SK-N-SH treated with all-trans-retinoic acid at 6 μM for 48 hours (cell line): ENCODE data around the gene KCNH2.

ENCODE experiments used
- ATAC-seq: fragments of 200-7000 bp; cut with Tn5 transposase; 3 replicates; pipeline ENCODE4 v1.9.1; 2020; ENCODE audit warnings: mild to moderate bottlenecking, moderate library complexity
- ARNTL ChIP-seq: fragments of 450-650 bp; formaldehyde crosslinking; IDR thresholded peaks from 2 replicates; pipeline ENCODE4 v1.5.0; 2020; ENCODE audit warnings: low read depth, mild to moderate bottlenecking, moderate library complexity, borderline replicate concordance
- BACH2 ChIP-seq: fragments of 250-450 bp; sonication (Bioruptor Pico); IDR thresholded peaks from 2 replicates; pipeline ENCODE4 v1.9.0; 2021; ENCODE audit warnings: mild to moderate bottlenecking, borderline replicate concordance
- CSDC2 ChIP-seq: fragments of 250-450 bp; sonication (Bioruptor Pico); IDR thresholded peaks from 2 replicates; pipeline ENCODE4 v1.5.0; 2020; ENCODE audit warnings: mild to moderate bottlenecking, moderate library complexity
- ESRRG ChIP-seq: fragments of 250-450 bp; sonication (Bioruptor Pico); IDR thresholded peaks from 2 replicates; pipeline ENCODE4 v1.6.1; 2021; ENCODE audit warnings: mild to moderate bottlenecking
- GLIS3 ChIP-seq: fragments of 250-450 bp; sonication (Bioruptor Pico); IDR thresholded peaks from 2 replicates; pipeline ENCODE4 v1.5.0; 2020; ENCODE audit warnings: mild to moderate bottlenecking, moderate library complexity
- ISL1 ChIP-seq: fragments of 250-450 bp; sonication (Bioruptor Pico); IDR thresholded peaks from 2 replicates; pipeline ENCODE4 v2.1.2; 2022; ENCODE audit warnings: mild to moderate bottlenecking, moderate library complexity
- RARB ChIP-seq: fragments of 250-450 bp; sonication (Bioruptor Pico); IDR thresholded peaks from 2 replicates; pipeline ENCODE4 v1.8.0; 2021; ENCODE audit warnings: mild to moderate bottlenecking, moderate library complexity
- SNAI2 ChIP-seq: fragments of 250-450 bp; sonication (Bioruptor Pico); IDR thresholded peaks from 2 replicates; pipeline ENCODE4 v1.5.0; 2020; ENCODE audit warnings: mild to moderate bottlenecking, moderate library complexity
- TCF4 ChIP-seq: fragments of 250-450 bp; sonication (Bioruptor Pico); IDR thresholded peaks from 2 replicates; pipeline ENCODE4 v1.8.0; 2021; ENCODE audit warnings: mild to moderate bottlenecking, moderate library complexity, borderline replicate concordance
- TOX ChIP-seq: fragments of 250-450 bp; sonication (Bioruptor Pico); IDR thresholded peaks from 2 replicates; pipeline ENCODE4 v1.8.0; 2021; ENCODE audit warnings: mild to moderate bottlenecking, moderate library complexity, borderline replicate concordance
- ZC3H10 ChIP-seq: fragments of 250-450 bp; sonication (Bioruptor Pico); IDR thresholded peaks from 2 replicates; pipeline ENCODE4 v1.5.1; 2021; ENCODE audit warnings: mild to moderate bottlenecking, moderate library complexity
- ZFP3 ChIP-seq: fragments of 250-450 bp; sonication (Bioruptor Pico); IDR thresholded peaks from 2 replicates; pipeline ENCODE4 v1.5.0; 2020; ENCODE audit warnings: mild to moderate bottlenecking, moderate library complexity
- ZFP30 ChIP-seq: fragments of 450-650 bp; formaldehyde crosslinking; IDR thresholded peaks from 2 replicates; pipeline ENCODE4 v1.5.0; 2022; ENCODE audit warnings: mild to moderate bottlenecking, moderate library complexity
- ZNF565 ChIP-seq: fragments of 450-650 bp; formaldehyde crosslinking; conservative IDR thresholded peaks from 2 replicates; pipeline ENCODE4 v1.5.0; 2020; ENCODE audit warnings: low read depth, mild to moderate bottlenecking, moderate library complexity
- ZNF70 ChIP-seq: fragments of 450-650 bp; formaldehyde crosslinking; IDR thresholded peaks from 2 replicates; pipeline ENCODE4 v1.5.0; 2020; ENCODE audit warnings: mild to moderate bottlenecking, moderate library complexity
- ZNF8 ChIP-seq: fragments of 450-650 bp; formaldehyde crosslinking; IDR thresholded peaks from 2 replicates; pipeline ENCODE4 v1.5.0; 2020; ENCODE audit warnings: mild to moderate bottlenecking, moderate library complexity
- TF ChIP-seq, protein P1 (sequence below): fragments of 250-450 bp; sonication (Bioruptor Pico); IDR thresholded peaks from 2 replicates; pipeline ENCODE4 v1.5.1; 2020; ENCODE audit warnings: low read depth, mild to moderate bottlenecking, moderate library complexity
- TF ChIP-seq, protein P2 (sequence below): fragments of 250-450 bp; sonication (Bioruptor Pico); IDR thresholded peaks from 2 replicates; pipeline ENCODE4 v1.5.1; 2021; ENCODE audit warnings: mild to moderate bottlenecking, moderate library complexity
- TF ChIP-seq, protein P3 (sequence below): fragments of 250-450 bp; sonication (Bioruptor Pico); IDR thresholded peaks from 2 replicates; pipeline ENCODE4 v1.8.0; 2020; ENCODE audit warnings: mild to moderate bottlenecking, moderate library complexity, borderline replicate concordance
- TF ChIP-seq, protein P4 (sequence below): fragments of 250-450 bp; sonication (Bioruptor Pico); IDR thresholded peaks from 2 replicates; pipeline ENCODE4 v1.8.0; 2021; ENCODE audit warnings: low read depth, mild to moderate bottlenecking, moderate library complexity, borderline replicate concordance

KCNH2 gene

DNA sequence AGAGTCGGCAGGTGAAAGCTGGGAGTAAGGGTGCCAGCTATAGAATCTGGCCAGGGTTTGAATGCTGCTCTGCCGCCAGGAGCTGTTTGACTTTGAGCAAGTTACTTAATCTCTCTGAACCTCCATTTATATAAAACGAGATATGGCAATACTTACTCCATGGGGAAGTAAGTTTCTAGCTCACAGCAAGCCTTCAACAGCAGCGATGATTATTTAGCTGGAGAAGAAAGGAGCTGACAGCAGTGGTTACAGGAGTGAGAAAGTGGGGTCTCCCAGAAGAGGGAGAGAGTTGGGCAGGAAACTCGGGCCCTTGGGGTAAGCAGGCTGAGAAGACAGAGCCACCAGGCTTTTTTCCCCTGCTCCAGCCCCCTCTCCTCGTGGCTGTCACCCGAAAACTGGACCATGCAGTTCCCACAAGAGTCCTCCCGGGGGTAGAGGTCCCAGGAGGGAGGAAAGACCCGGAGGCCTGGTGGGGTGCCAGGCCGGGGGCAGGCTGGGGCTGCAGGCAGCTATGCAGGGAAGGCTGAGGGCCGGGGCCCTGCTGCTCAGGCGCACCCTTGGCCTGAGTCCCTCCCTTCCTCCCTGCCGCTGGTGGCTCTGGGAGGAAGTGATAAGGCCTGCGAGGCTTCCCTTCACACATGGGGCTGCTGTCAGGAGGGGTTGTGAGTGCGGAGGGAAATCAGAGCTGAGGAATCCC is 16.2 kb upstream of the KCNH2 start:
- 0 out of 3 replicates have a peak, but pooled peaks have one; percentile 7 for ATAC-seq
- TF ChIP-seq CSDC2 (CRISPR knock-in tag): no peak

DNA sequence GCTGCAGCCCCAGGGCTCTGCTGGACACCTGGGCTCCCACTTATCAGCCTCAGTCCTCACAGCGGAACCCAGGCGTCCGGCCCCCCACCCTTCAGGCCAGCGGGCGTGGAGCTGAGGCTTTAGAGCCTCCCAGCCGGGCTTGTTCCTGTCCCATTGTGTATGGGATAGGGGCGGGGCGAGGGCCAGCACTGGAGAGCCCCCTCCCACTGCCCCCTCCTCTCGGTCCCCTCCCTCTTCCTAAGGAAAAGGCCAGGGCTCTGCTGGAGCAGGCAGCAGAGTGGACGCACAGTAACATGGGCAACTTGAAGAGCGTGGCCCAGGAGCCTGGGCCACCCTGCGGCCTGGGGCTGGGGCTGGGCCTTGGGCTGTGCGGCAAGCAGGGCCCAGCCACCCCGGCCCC is 15.4 kb upstream of the KCNH2 start:
- ATAC-seq: no peak
- TF ChIP-seq ZNF70 (no peak), ZNF565 (CRISPR knock-in tag) (no peak), ZFP3 (CRISPR knock-in tag) (no peak), GLIS3 (no peak), TCF4 (no peak), BACH2 (CRISPR knock-in tag) (no peak), ZNF8 (CRISPR knock-in tag) (no peak), TOX (CRISPR knock-in tag) (no peak), CSDC2 (CRISPR knock-in tag) (no peak)
- TF ChIP-seq, protein P1, sequence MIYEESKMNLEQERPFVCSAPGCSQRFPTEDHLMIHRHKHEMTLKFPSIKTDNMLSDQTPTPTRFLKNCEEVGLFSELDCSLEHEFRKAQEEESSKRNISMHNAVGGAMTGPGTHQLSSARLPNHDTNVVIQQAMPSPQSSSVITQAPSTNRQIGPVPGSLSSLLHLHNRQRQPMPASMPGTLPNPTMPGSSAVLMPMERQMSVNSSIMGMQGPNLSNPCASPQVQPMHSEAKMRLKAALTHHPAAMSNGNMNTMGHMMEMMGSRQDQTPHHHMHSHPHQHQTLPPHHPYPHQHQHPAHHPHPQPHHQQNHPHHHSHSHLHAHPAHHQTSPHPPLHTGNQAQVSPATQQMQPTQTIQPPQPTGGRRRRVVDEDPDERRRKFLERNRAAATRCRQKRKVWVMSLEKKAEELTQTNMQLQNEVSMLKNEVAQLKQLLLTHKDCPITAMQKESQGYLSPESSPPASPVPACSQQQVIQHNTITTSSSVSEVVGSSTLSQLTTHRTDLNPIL (CRISPR knock-in tag): no peak
- TF ChIP-seq, protein P2, sequence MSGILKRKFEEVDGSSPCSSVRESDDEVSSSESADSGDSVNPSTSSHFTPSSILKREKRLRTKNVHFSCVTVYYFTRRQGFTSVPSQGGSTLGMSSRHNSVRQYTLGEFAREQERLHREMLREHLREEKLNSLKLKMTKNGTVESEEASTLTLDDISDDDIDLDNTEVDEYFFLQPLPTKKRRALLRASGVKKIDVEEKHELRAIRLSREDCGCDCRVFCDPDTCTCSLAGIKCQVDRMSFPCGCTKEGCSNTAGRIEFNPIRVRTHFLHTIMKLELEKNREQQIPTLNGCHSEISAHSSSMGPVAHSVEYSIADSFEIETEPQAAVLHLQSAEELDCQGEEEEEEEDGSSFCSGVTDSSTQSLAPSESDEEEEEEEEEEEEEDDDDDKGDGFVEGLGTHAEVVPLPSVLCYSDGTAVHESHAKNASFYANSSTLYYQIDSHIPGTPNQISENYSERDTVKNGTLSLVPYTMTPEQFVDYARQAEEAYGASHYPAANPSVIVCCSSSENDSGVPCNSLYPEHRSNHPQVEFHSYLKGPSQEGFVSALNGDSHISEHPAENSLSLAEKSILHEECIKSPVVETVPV (CRISPR knock-in tag): no peak

DNA sequence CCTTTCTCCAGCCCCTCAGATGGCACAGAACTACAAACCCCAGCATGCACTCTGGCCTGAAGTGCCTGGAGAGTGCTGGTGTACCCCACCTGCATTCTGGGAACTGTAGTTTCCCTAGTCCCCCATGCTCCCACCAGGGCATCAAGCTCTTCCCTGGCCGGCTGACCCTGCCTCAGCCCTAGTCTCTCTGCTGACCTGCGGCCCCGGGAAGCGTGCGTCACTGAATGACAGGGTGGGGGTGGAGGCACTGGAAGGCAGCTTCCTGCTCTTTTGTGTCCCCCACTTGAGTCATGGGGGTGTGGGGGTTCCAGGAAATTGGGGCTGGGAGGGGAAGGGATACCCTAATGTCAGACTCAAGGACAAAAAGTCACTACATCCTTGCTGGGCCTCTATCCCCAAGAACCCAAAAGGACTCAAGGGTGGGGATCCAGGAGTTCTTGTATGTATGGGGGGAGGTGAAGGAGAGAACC is 14.7 kb upstream of the KCNH2 start:
- peak; percentile 83 for ATAC-seq
- TF ChIP-seq CSDC2 (CRISPR knock-in tag): no peak
- TF ChIP-seq ZFP3 (CRISPR knock-in tag): no peak
- TF ChIP-seq SNAI2 (CRISPR knock-in tag): no peak
- TF ChIP-seq, protein P3, sequence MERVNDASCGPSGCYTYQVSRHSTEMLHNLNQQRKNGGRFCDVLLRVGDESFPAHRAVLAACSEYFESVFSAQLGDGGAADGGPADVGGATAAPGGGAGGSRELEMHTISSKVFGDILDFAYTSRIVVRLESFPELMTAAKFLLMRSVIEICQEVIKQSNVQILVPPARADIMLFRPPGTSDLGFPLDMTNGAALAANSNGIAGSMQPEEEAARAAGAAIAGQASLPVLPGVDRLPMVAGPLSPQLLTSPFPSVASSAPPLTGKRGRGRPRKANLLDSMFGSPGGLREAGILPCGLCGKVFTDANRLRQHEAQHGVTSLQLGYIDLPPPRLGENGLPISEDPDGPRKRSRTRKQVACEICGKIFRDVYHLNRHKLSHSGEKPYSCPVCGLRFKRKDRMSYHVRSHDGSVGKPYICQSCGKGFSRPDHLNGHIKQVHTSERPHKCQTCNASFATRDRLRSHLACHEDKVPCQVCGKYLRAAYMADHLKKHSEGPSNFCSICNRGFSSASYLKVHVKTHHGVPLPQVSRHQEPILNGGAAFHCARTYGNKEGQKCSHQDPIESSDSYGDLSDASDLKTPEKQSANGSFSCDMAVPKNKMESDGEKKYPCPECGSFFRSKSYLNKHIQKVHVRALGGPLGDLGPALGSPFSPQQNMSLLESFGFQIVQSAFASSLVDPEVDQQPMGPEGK (CRISPR knock-in tag): no peak
- no peak for TF ChIP-seq ZNF8 (CRISPR knock-in tag)
- TF ChIP-seq, protein P1 (CRISPR knock-in tag): no peak
- no peak for TF ChIP-seq ZFP30 (CRISPR knock-in tag)
- no peak for TF ChIP-seq RARB (CRISPR knock-in tag)
- TF ChIP-seq ZC3H10 (CRISPR knock-in tag): no peak
- TF ChIP-seq TCF4: no peak
- no peak for TF ChIP-seq ESRRG (CRISPR knock-in tag)
- TF ChIP-seq ARNTL: no peak
- no peak for TF ChIP-seq ZNF565 (CRISPR knock-in tag)
- TF ChIP-seq ISL1 (CRISPR knock-in tag): no peak

DNA sequence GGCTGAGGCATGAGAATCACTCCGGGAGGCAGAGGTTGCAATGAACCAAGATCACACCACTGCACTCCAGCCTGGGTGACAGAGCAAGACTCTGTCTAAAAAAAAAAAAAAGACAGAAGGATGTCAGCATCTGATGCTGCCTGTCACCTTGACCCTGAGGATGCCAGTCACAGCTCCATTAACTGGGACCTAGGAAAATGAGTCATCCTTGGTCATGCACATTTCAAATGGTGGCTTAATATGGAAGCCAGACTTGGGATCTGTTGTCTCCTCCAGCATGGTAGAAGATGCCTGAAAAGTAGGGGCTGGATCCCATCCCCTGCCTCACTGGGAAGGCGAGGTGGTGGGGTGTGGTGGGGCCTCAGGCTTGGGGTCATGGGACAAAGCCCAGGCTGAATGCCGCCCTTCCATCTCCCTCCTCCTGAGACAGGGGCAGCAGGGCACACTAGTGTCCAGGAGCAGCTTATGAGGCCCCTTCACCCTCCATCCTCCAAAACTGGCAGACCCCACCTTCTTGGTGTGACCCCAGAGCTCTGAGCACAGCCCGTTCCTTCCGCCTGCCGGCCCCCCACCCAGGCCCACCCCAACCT is 14.0 kb upstream of the KCNH2 start:
- no peak for TF ChIP-seq BACH2 (CRISPR knock-in tag)
- no peak for TF ChIP-seq ZFP3 (CRISPR knock-in tag)
- TF ChIP-seq TOX (CRISPR knock-in tag): no peak
- no peak for TF ChIP-seq TCF4
- TF ChIP-seq, protein P4, sequence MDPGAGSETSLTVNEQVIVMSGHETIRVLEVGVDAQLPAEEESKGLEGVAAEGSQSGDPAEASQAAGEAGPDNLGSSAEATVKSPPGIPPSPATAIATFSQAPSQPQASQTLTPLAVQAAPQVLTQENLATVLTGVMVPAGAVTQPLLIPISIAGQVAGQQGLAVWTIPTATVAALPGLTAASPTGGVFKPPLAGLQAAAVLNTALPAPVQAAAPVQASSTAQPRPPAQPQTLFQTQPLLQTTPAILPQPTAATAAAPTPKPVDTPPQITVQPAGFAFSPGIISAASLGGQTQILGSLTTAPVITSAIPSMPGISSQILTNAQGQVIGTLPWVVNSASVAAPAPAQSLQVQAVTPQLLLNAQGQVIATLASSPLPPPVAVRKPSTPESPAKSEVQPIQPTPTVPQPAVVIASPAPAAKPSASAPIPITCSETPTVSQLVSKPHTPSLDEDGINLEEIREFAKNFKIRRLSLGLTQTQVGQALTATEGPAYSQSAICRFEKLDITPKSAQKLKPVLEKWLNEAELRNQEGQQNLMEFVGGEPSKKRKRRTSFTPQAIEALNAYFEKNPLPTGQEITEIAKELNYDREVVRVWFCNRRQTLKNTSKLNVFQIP (CRISPR knock-in tag): no peak
- no peak for TF ChIP-seq ESRRG (CRISPR knock-in tag)
- TF ChIP-seq ZC3H10 (CRISPR knock-in tag): no peak
- no peak for TF ChIP-seq ZNF70
- TF ChIP-seq RARB (CRISPR knock-in tag): no peak
- TF ChIP-seq, protein P2 (CRISPR knock-in tag): no peak
- TF ChIP-seq, all 23 proteins: peak for 0
- no peak for ATAC-seq
